ENCODE data around the gene AFG3L2.
"Not testable (repeated sequence)": the region's sequence is repeated elsewhere in the genome, so short reads cannot be mapped to it uniquely, and the experiment has no call there.

AFG3L2 gene

GRCh38 chr18:12376754-12377555 is at the start of gene AFG3L2:
AFG3L2 (minus strand) TSS chr18:12377227; CDS start chr18:12377082, 145 bp downstream.
- DNase-seq: peak; percentile 99 to 100

- DNase-seq: no peak
Measured at GRCh38 chr18:12424252-12424651, 47.2 kb upstream of the AFG3L2 start.

GRCh38 chr18:12423820-12424219 is 46.8 kb upstream of the AFG3L2 start:
- DNase-seq: no peak

GRCh38 chr18:12423393-12423792 is 46.4 kb upstream of the AFG3L2 start:
- no peak for DNase-seq

GRCh38 chr18:12422936-12423335 is 45.9 kb upstream of the AFG3L2 start:
- no peak for DNase-seq

- DNase-seq: no peak
Measured at GRCh38 chr18:12421732-12422131, 44.7 kb upstream of the AFG3L2 start.

- peak in 1 of 2 donors; percentile 23 for DNase-seq
Measured at GRCh38 chr18:12420821-12421421, 43.9 kb upstream of the AFG3L2 start.

- no peak for DNase-seq
Measured at GRCh38 chr18:12417687-12418086, 40.7 kb upstream of the AFG3L2 start.

- no peak for DNase-seq
Measured at GRCh38 chr18:12416098-12416729, 39.2 kb upstream of the AFG3L2 start.

GRCh38 chr18:12411456-12411855 is 34.4 kb upstream of the AFG3L2 start:
- no peak for DNase-seq

- not testable (repeated sequence) for DNase-seq
Measured at GRCh38 chr18:12410747-12411146, 33.7 kb upstream of the AFG3L2 start.

GRCh38 chr18:12410081-12410481 is 33.1 kb upstream of the AFG3L2 start:
- no peak for DNase-seq

GRCh38 chr18:12409469-12409868 is 32.4 kb upstream of the AFG3L2 start:
- no peak for DNase-seq

- peak in 1 of 2 donors; percentile 35 for DNase-seq
Measured at GRCh38 chr18:12408247-12408869, 31.3 kb upstream of the AFG3L2 start.

GRCh38 chr18:12406371-12407111 is 29.5 kb upstream of the AFG3L2 start:
- DNase-seq: no peak

GRCh38 chr18:12405066-12405465 is 28.0 kb upstream of the AFG3L2 start:
- no peak for DNase-seq

GRCh38 chr18:12403601-12404506 is 26.8 kb upstream of the AFG3L2 start:
- DNase-seq: no peak

GRCh38 chr18:12401881-12402280 is 24.9 kb upstream of the AFG3L2 start:
- no peak for DNase-seq

- no peak for DNase-seq
Measured at GRCh38 chr18:12399231-12399630, 22.2 kb upstream of the AFG3L2 start.

GRCh38 chr18:12398625-12399024 is 21.6 kb upstream of the AFG3L2 start:
- no peak for DNase-seq

- no peak for DNase-seq
Measured at GRCh38 chr18:12397793-12398192, 20.8 kb upstream of the AFG3L2 start.

GRCh38 chr18:12397254-12397653 is 20.2 kb upstream of the AFG3L2 start:
- DNase-seq: no peak
